Articular chondrocyte of knee joint (primary cell): ENCODE results near the gene OXGR1. TPM values are rescaled to one million over a fixed set of nuclear protein-coding genes. Genes with fewer than 3 reads are reported as not detected.

Source experiments
- small RNA-seq: library from RNA; depleted of rRNA; stranded (forward); fragments of <200 nt; gene quantifications from one replicate; pipeline ENCODE3, GENCODE V24; 2012
- total RNA-seq: library from RNA; depleted of rRNA; stranded (reverse); fragments of >200 nt; gene quantifications from 2 replicates; pipeline ENCODE4 v1.2.3, GENCODE V29; 2012

Gene OXGR1
- not detected in 2 replicates for total RNA-seq

GRCh38 chr13:96994017-96994857 is at the start of gene OXGR1:
Gene OXGR1, minus strand, starts transcription at chr13:96994476. Its CDS starts 6,717 bp downstream, at chr13:96987759.

Small RNAs within 50 kb of the gene (small RNA-seq; reads per million reads assigned to genes)
- not detected for gene RN7SKP7

Other genes with a start within 250 kb of the OXGR1 start
- gene MBNL2, start 227.9 kb upstream of the OXGR1 start, total RNA-seq, result 90.8 and 92.0 TPM in 2 replicates